Spleen (tissue), 11 donors: ENCODE measurements around the gene PTX4. TPM values are rescaled to one million over a fixed set of nuclear protein-coding genes. Genes with fewer than 3 reads are reported as not detected.

Experiments used
- DNase-seq: peaks from one replicate; pipeline ENCODE4 v3.0.0-alpha.2; 2020
- H3K27ac ChIP-seq, 8 donors: fragments of 200-600 bp; sonication (generic) in 7 of 8; 1 replicate in 4 of 8; 2 replicates in 4 of 8; pipeline versions ENCODE4 v1.5.0 to v1.8.0; 2016 to 2021; ENCODE audit warnings: inconsistent platforms in 4 of 8, mild to moderate bottlenecking in 4 of 8, moderate library complexity in 1 of 8
- H3K27me3 ChIP-seq, 7 donors: fragments of 200-600 bp; sonication (generic) in 6 of 7; replicated peaks in 1 of 7; 1 replicate in 4 of 7; 2 replicates in 3 of 7; pipeline versions ENCODE4 v1.5.0 to v1.8.0; 2016 to 2021; ENCODE audit warnings: inconsistent platforms in 3 of 7, mild to moderate bottlenecking in 1 of 7
- H3K36me3 ChIP-seq, 6 donors: fragments of 200-600 bp; sonication (generic) in 5 of 6; 1 replicate in 4 of 6; 2 replicates in 2 of 6; pipeline versions ENCODE4 v1.5.0 to v1.8.0; 2016 to 2021; ENCODE audit warnings: inconsistent platforms in 2 of 6
- H3K4me1 ChIP-seq, 6 donors: fragments of 200-600 bp; sonication (generic) in 5 of 6; 1 replicate in 3 of 6; 2 replicates in 3 of 6; pipeline versions ENCODE4 v1.5.0 to v1.8.0; 2016 to 2021; ENCODE audit warnings: inconsistent platforms in 3 of 6
- H3K4me3 ChIP-seq, 8 donors: fragments of 200-600 bp; sonication (generic) in 7 of 8; 1 replicate in 4 of 8; 2 replicates in 4 of 8; pipeline versions ENCODE4 v1.5.0 to v1.8.0; 2016 to 2021; ENCODE audit warnings: inconsistent platforms in 4 of 8, mild to moderate bottlenecking in 4 of 8, moderate library complexity in 2 of 8
- H3K9me3 ChIP-seq, 8 donors: fragments of 200-600 bp; sonication (generic) in 7 of 8; 1 replicate in 4 of 8; 2 replicates in 4 of 8; pipeline versions ENCODE4 v1.5.0 to v1.8.0; 2016 to 2021; ENCODE audit warnings: inconsistent platforms in 4 of 8
- POLR2A ChIP-seq, 3 donors: fragments of 450-650 bp; IDR thresholded peaks; one replicate each; pipeline ENCODE4 v1.5.1; 2017; ENCODE audit warnings: antibody characterized with exemption in 3 of 3, mild to moderate bottlenecking in 1 of 3
- POLR2AphosphoS5 ChIP-seq, 3 donors: sonication (generic); formaldehyde crosslinking; IDR thresholded peaks; one replicate each; pipeline ENCODE4 v1.5.1; 2017; ENCODE audit warnings: antibody characterized with exemption in 3 of 3
- WGBS, 5 donors: extraction: QIAGEN DNeasy Blood & Tissue Kit in 3 of 5; methylation state at CpG; one replicate each; pipeline versions ENCODE4 v1.1.5 to v1.1.7; 2013 to 2018; 5-methylcytosine and 5-hydroxymethylcytosine counted together
- intact Hi-C: fragments of 100-400 bp; cut with DNase I; formaldehyde crosslinking; loops from one replicate; pipeline ENCODE4 v1.15.0; 2023; ENCODE audit warnings: low total_unique reads
- polyA plus RNA-seq, 3 donors: library from polyadenylated mRNA; stranded (reverse); fragments of 200-250 nt; gene quantifications; one replicate each; pipeline ENCODE4 v1.2.1, GENCODE V29; 2013
- total RNA-seq, 7 donors: library from RNA; depleted of rRNA in 3 of 7; stranded (reverse); fragments of >200 nt in 3 of 7; fragmentation: NEBNext Ultra II Directional in 4 of 7; extraction: Animal tissue kit (Norgen Biotek cat#: 25700) in 4 of 7; gene quantifications; one replicate each; pipeline versions ENCODE4 v1.1.0 to v1.2.1, GENCODE V29; 2016 to 2021
- TF ChIP-seq, protein P1 (sequence below), 11 experiments: fragments of 200-600 bp in 7 of 11; fragments of 450-650 bp in 4 of 11; sonication (generic) in 4 of 11; IDR thresholded peaks in 8 of 11; conservative IDR thresholded peaks in 3 of 11; 1 replicate in 7 of 11; 2 replicates in 4 of 11; pipeline versions ENCODE4 v1.4.0 to v1.8.0; 2016 to 2021; ENCODE audit warnings: antibody characterized with exemption in 11 of 11, inconsistent platforms in 4 of 11, mild to moderate bottlenecking in 1 of 11
- donor health status: healthy with polysubstance abuse.
- donor health status: DM: no; HTN: no; CAD: no; lungs with moderate emphysema.
- donor health status: DM: no; HTN: no; CAD: no.
- donor health status: Bipolar disorder and iron deficiency.
- donor health status: healthy.
- donor health status: DM: no; HTN: no; CAD: no.
- donor health status: DM: yes; HTN: yes; CAD: no.

The PTX4 gene
- total and polyA plus RNA-seq, 10 donors = 0.03 to 0.85 (median 0.44) TPM; not detected in 3

- Histone ChIP-seq H3K4me3 (no peak overlapping the region), H3K4me1 (peaks cover 0 to 28% (median 2%) of the 10 kb centered on the region in 6 donors), H3K9me3 (no peaks in the 10 kb centered on the region), H3K36me3 (peaks cover 0 to 92% (median 83%) of the 10 kb centered on the region in 6 donors), H3K27ac (no peak overlapping the region), H3K27me3 (no peaks in the 10 kb centered on the region)
- intact Hi-C loops = no loop called here
- TF ChIP-seq POLR2A (IDR thresholded peaks at IDR 0.05) (no peak), POLR2AphosphoS5 (IDR thresholded peaks at IDR 0.05) (peak in 1 of 3 donors; percentile 16)
- TF ChIP-seq, protein P1, sequence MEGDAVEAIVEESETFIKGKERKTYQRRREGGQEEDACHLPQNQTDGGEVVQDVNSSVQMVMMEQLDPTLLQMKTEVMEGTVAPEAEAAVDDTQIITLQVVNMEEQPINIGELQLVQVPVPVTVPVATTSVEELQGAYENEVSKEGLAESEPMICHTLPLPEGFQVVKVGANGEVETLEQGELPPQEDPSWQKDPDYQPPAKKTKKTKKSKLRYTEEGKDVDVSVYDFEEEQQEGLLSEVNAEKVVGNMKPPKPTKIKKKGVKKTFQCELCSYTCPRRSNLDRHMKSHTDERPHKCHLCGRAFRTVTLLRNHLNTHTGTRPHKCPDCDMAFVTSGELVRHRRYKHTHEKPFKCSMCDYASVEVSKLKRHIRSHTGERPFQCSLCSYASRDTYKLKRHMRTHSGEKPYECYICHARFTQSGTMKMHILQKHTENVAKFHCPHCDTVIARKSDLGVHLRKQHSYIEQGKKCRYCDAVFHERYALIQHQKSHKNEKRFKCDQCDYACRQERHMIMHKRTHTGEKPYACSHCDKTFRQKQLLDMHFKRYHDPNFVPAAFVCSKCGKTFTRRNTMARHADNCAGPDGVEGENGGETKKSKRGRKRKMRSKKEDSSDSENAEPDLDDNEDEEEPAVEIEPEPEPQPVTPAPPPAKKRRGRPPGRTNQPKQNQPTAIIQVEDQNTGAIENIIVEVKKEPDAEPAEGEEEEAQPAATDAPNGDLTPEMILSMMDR (IDR thresholded peaks at IDR 0.05 in 8 of 11, conservative IDR thresholded peaks at IDR 0.05 in 3 of 11) = no peak
- DNase-seq = no peak
- 93 to 98% (median 95%) methylated on average over 16 to 30 of the region's 30 CpGs for WGBS, 5 donors
Observed at GRCh38 chr16:1448536-1449116, 40.1 kb downstream of the PTX4 start.

DNA sequence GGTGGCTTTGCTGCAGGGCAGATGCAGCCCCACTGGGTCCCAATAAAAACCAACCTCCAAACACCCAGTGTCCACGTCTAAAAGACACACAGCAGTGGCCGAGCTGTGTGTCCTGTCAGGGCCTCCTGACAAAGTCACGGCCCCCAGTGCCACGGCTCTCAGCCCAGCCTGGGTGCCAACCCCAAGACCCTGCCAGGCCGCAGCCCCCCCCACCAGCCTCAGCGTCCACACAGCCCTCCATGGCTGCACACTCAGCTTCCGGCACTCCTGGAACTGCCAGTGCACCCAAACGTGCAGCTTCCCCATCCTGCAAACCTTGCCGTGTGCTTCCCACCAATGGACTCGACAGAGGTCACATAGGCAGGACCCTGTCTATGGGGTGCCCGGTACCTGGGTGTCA, 40.8 kb downstream of the PTX4 start:
- WGBS, 5 donors = 93 to 98% (median 95%) methylated on average over 5 to 11 of the region's 11 CpGs
- Histone ChIP-seq H3K4me3 (no peak overlapping the region), H3K4me1 (peaks cover 0 to 28% (median 2%) of the 10 kb centered on the region in 6 donors), H3K36me3 (peaks cover 0 to 86% (median 76%) of the 10 kb centered on the region in 6 donors), H3K27ac (no peak overlapping the region), H3K27me3 (no peaks in the 10 kb centered on the region), H3K9me3 (no peaks in the 10 kb centered on the region)
- TF ChIP-seq POLR2A (IDR thresholded peaks at IDR 0.05) = no peak
- TF ChIP-seq, protein P1 (IDR thresholded peaks at IDR 0.05 in 8 of 11, conservative IDR thresholded peaks at IDR 0.05 in 3 of 11) = no peak
- peak in 1 of 3 donors; percentile 26 for TF ChIP-seq POLR2AphosphoS5 (IDR thresholded peaks at IDR 0.05)
- DNase-seq = no peak
- intact Hi-C loops = no loop called here

DNA sequence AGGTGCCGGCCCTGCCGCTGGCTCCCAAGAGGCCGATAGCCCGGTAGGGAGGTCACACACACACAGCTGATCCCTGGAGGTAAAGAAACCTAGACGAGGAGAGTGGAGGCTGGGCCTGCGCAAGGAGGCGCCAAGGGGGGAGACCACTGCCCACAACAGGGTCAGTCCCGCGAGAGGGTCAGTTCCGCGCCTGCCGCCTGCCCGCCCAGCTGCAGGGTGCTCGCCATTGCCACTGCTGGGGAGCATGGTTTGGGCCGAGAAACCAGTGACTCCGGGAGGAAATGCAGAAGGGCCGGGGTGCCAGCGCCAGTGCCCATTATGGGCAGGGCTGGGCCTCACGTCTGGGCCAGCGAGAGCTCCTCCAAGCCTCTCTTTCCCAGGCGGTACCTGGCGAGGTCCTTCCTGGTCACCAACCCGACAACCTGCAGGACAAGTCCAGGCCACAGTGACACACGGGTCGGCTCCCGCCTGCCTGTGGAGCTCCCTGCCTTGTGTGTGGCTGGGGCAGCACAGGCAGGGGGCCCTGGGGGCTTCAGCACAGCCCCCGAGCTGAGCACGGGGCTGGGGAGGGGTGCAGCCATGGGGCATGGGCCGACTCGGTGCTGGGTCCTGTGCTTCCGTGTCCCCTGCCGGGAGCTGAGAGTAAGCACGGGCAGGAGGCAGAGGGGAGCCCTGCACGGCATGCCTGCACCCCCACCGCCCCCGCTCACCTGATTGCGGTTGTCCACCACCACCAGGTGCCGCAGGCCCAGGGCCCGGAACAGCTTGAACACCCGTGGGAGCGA, 42.3 kb downstream of the PTX4 start:
- no peaks in the 10 kb centered on the region for H3K9me3 ChIP-seq
- TF ChIP-seq POLR2A (IDR thresholded peaks at IDR 0.05) (no peak), POLR2AphosphoS5 (IDR thresholded peaks at IDR 0.05) (peak in 1 of 3 donors; percentile 20)
- DNase-seq = no peak
- no peaks in the 10 kb centered on the region for H3K27me3 ChIP-seq
- peaks cover 0 to 78% (median 62%) of the 10 kb centered on the region in 6 donors for H3K36me3 ChIP-seq
- peak overlapping the region in 2 of 8 donors; percentile 60 to 87 for H3K27ac ChIP-seq
- WGBS, 5 donors = 91 to 95% (median 91%) methylated on average over 20 to 41 of the region's 41 CpGs
- intact Hi-C loops = no loop called here
- peaks cover 0 to 28% (median 2%) of the 10 kb centered on the region in 6 donors for H3K4me1 ChIP-seq
- no peak overlapping the region for H3K4me3 ChIP-seq

DNA sequence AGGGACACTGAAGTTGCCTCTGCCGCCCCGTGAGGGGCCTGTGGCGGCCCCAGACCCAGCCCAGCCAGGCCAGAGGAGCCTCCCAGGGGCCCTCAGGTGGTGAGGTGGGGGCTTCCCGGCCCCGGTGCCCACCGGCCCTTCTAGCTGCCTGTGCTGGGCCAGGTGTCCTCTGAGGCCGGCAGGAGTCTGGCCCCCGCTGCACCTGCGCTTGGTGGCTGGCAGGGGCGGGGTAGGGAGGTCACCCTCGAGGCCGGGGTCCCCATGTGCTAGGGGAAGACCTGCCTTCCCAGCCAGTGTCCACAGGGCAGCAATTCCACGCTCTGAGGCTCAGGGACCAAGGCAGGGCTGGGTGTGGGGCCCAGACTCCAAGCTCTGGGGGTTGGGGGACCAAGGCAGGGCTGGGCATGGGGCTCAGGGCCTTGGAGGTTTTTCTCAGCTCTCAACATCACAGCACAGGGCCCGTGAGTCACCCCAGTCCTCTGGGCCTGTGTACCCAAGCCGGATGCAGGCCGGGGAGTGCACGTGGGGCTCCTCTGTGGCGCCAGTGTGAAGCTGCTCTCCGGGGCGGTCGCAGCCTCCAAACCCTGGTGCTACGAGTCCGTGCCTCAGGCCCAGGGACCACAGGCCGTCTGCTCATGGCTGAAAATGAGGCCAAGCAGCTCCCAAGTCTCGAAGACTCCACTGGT, 43.1 kb downstream of the PTX4 start:
- Histone ChIP-seq H3K4me1 (peaks cover 0 to 28% (median 2%) of the 10 kb centered on the region in 6 donors), H3K4me3 (no peak overlapping the region), H3K27ac (peak overlapping the region in 3 of 8 donors; percentile 51 to 87 (median 60)), H3K27me3 (no peaks in the 10 kb centered on the region), H3K36me3 (peaks cover 0 to 70% (median 53%) of the 10 kb centered on the region in 6 donors), H3K9me3 (no peaks in the 10 kb centered on the region)
- no peak for DNase-seq
- TF ChIP-seq POLR2A (IDR thresholded peaks at IDR 0.05) (no peak), POLR2AphosphoS5 (IDR thresholded peaks at IDR 0.05) (no peak)
- TF ChIP-seq, protein P1 (IDR thresholded peaks at IDR 0.05 in 8 of 11, conservative IDR thresholded peaks at IDR 0.05 in 3 of 11) = no peak
- intact Hi-C loops = no loop called here
- WGBS, 5 donors = 78 to 92% (median 86%) methylated on average over 8 to 25 of the region's 25 CpGs
